Ishikawa (cell line): ENCODE results near the gene CAMK4.

ENCODE experiments used
- CEBPB ChIP-seq: IDR thresholded peaks from 2 replicates; pipeline ENCODE4 v1.6.1; 2012
- CREB1 ChIP-seq: IDR thresholded peaks from 2 replicates; pipeline ENCODE4 v1.6.1; 2012; ENCODE audit warnings: low read depth
- EGR1 ChIP-seq: IDR thresholded peaks from 2 replicates; pipeline ENCODE4 v1.6.1; 2012
- EP300 ChIP-seq: IDR thresholded peaks from 2 replicates; pipeline ENCODE4 v1.6.1; 2012; ENCODE audit warnings: borderline replicate concordance
- FOXM1 ChIP-seq: IDR thresholded peaks from 2 replicates; pipeline ENCODE4 v1.6.1; 2012; ENCODE audit warnings: low read depth, borderline replicate concordance
- MAX ChIP-seq: IDR thresholded peaks from 2 replicates; pipeline ENCODE4 v1.6.1; 2012
- NFIC ChIP-seq: IDR thresholded peaks from 2 replicates; pipeline ENCODE4 v1.6.1; 2012
- RAD21 ChIP-seq: IDR thresholded peaks from 2 replicates; pipeline ENCODE4 v1.6.1; 2012; ENCODE audit warnings: low read depth
- REST ChIP-seq: IDR thresholded peaks from 2 replicates; pipeline ENCODE4 v1.6.1; 2012; ENCODE audit warnings: low read depth, mild to moderate bottlenecking
- TAF1 ChIP-seq: IDR thresholded peaks from 2 replicates; pipeline ENCODE4 v1.6.1; 2012; ENCODE audit warnings: low read depth, mild to moderate bottlenecking
- TCF12 ChIP-seq: IDR thresholded peaks from 2 replicates; pipeline ENCODE4 v1.6.1; 2012; ENCODE audit warnings: low read depth
- TEAD4 ChIP-seq: IDR thresholded peaks from 2 replicates; pipeline ENCODE4 v1.6.1; 2012
- USF1 ChIP-seq: IDR thresholded peaks from 2 replicates; pipeline ENCODE4 v1.6.1; 2012
- YY1 ChIP-seq: IDR thresholded peaks from 2 replicates; pipeline ENCODE4 v1.6.1; 2012; ENCODE audit warnings: low read depth
- ZBTB7A ChIP-seq: IDR thresholded peaks from 2 replicates; pipeline ENCODE4 v1.6.1; 2012; ENCODE audit warnings: low read depth

The CAMK4 gene

GRCh38 chr5:111311666-111312065 is 87.5 kb downstream of the CAMK4 start:
- TF ChIP-seq RAD21 (no peak), FOXM1 (no peak), ZBTB7A (no peak), TEAD4 (no peak), CREB1 (no peak), YY1 (no peak), EGR1 (no peak), USF1 (no peak), MAX (no peak), NFIC (no peak), TAF1 (no peak), REST (no peak), EP300 (no peak), TCF12 (no peak), CEBPB (no peak)

GRCh38 chr5:111313017-111313724 is 89.0 kb downstream of the CAMK4 start:
- no peak for TF ChIP-seq MAX
- no peak for TF ChIP-seq USF1
- TF ChIP-seq REST, result no peak
- no peak for TF ChIP-seq TEAD4
- no peak for TF ChIP-seq TAF1
- no peak for TF ChIP-seq FOXM1

GRCh38 chr5:111320953-111321352 is 96.8 kb downstream of the CAMK4 start:
- TF ChIP-seq USF1, result no peak
- no peak for TF ChIP-seq EP300
- TF ChIP-seq EGR1, result no peak
- TF ChIP-seq TAF1, result no peak
- no peak for TF ChIP-seq REST
- no peak for TF ChIP-seq MAX
- TF ChIP-seq YY1, result no peak
- TF ChIP-seq CEBPB, result no peak
- TF ChIP-seq TEAD4, result no peak
- no peak for TF ChIP-seq RAD21
- no peak for TF ChIP-seq FOXM1
- TF ChIP-seq ZBTB7A, result no peak
- no peak for TF ChIP-seq NFIC
- no peak for TF ChIP-seq CREB1
- no peak for TF ChIP-seq TCF12

GRCh38 chr5:111321376-111321775 is 97.2 kb downstream of the CAMK4 start:
- TF ChIP-seq EGR1 (no peak), YY1 (no peak), MAX (no peak), TAF1 (no peak)
